ENCODE measurements around the gene KCNS3.

The KCNS3 gene

GRCh38 chr2:17877811-17878280, 621 bp upstream of the KCNS3 start:
- no peak for DNase-seq (ENCODE audit: low read depth)

GRCh38 chr2:17879137-17879912, 858 bp downstream of the KCNS3 start:
- no peak for DNase-seq (ENCODE audit: low read depth)

GRCh38 chr2:17879913-17880274, 1.4 kb downstream of the KCNS3 start:
- no peak for DNase-seq (ENCODE audit: low read depth)

GRCh38 chr2:17892770-17893534, 14.5 kb downstream of the KCNS3 start:
- no peak for DNase-seq (ENCODE audit: low read depth)

- DNase-seq (ENCODE audit: low read depth), result no peak
Observed at GRCh38 chr2:17894005-17894404, 15.5 kb downstream of the KCNS3 start.

GRCh38 chr2:17894556-17894955, 16.1 kb downstream of the KCNS3 start:
- DNase-seq (ENCODE audit: low read depth), result no peak

- no peak for DNase-seq (ENCODE audit: low read depth)
Observed at GRCh38 chr2:17899871-17900270, 21.4 kb downstream of the KCNS3 start.

GRCh38 chr2:17901246-17901645, 22.8 kb downstream of the KCNS3 start:
- no peak for DNase-seq (ENCODE audit: low read depth)

- no peak for DNase-seq (ENCODE audit: low read depth)
Observed at GRCh38 chr2:17910980-17911379, 32.5 kb downstream of the KCNS3 start.

- DNase-seq (ENCODE audit: low read depth), result no peak
Observed at GRCh38 chr2:17911491-17912260, 33.2 kb downstream of the KCNS3 start.

- DNase-seq (ENCODE audit: low read depth), result no peak
Observed at GRCh38 chr2:17912266-17912691, 33.8 kb downstream of the KCNS3 start.

GRCh38 chr2:17915099-17915498, 36.6 kb downstream of the KCNS3 start:
- no peak for DNase-seq (ENCODE audit: low read depth)

GRCh38 chr2:17915811-17916518, 37.5 kb downstream of the KCNS3 start:
- DNase-seq (ENCODE audit: low read depth), result no peak

- no peak for DNase-seq (ENCODE audit: low read depth)
Observed at GRCh38 chr2:17916584-17916983, 38.1 kb downstream of the KCNS3 start.

GRCh38 chr2:17918789-17919188, 40.3 kb downstream of the KCNS3 start:
- DNase-seq (ENCODE audit: low read depth), result no peak

- no peak for DNase-seq (ENCODE audit: low read depth)
Observed at GRCh38 chr2:17930773-17931172, 52.3 kb downstream of the KCNS3 start.

- DNase-seq (ENCODE audit: low read depth), result no peak
Observed at GRCh38 chr2:17933256-17933655, 54.8 kb downstream of the KCNS3 start.

- DNase-seq (ENCODE audit: low read depth), result no peak
Observed at GRCh38 chr2:17934721-17935120, 56.3 kb downstream of the KCNS3 start.

GRCh38 chr2:17935242-17935885, 56.9 kb downstream of the KCNS3 start:
- DNase-seq (ENCODE audit: low read depth), result no peak

- DNase-seq (ENCODE audit: low read depth), result no peak
Observed at GRCh38 chr2:17936599-17936998, 58.1 kb downstream of the KCNS3 start.

- DNase-seq (ENCODE audit: low read depth), result no peak
Observed at GRCh38 chr2:17940091-17940630, 61.7 kb downstream of the KCNS3 start.

Measured in activated T-cell treated with anti-CD3 and anti-CD28 coated beads for 1 hour (primary cell).